Astrocyte (in vitro differentiated cells and primary cell): ENCODE measurements around the gene LANCL2. TPM values are rescaled to one million over a fixed set of nuclear protein-coding genes. Genes with fewer than 3 reads are reported as not detected.

ENCODE experiments used
- DNase-seq: peaks from one replicate; pipeline ENCODE4 v3.0.0-alpha.2; 2010; ENCODE audit warnings: low read depth
- FAIRE-seq: peaks from 2 replicates; lab custom pipeline; 2011; peaks lifted over from hg19 to GRCh38; lab: Jason Lieb, UNC
- H2AFZ ChIP-seq: 2 replicates; pipeline ENCODE4 v1.6.0; 2012; ENCODE audit warnings: low read depth, low read length, inconsistent platforms
- H3K27ac ChIP-seq: 2 replicates; pipeline ENCODE4 v1.5.1; 2011; ENCODE audit warnings: low read depth, low read length, inconsistent platforms
- H3K27me3 ChIP-seq: 2 replicates; pipeline ENCODE4 v1.6.0; 2011; ENCODE audit warnings: low read length, inconsistent platforms; ENCODE audit not compliant: insufficient read depth
- H3K36me3 ChIP-seq: 2 replicates; pipeline ENCODE4 v1.5.1; 2011; ENCODE audit warnings: low read length, inconsistent platforms; ENCODE audit not compliant: insufficient read depth
- H3K4me1 ChIP-seq: 2 replicates; pipeline ENCODE4 v1.5.1; 2011; ENCODE audit warnings: low read length, inconsistent platforms; ENCODE audit not compliant: insufficient read depth
- H3K4me2 ChIP-seq: 2 replicates; pipeline ENCODE4 v1.6.0; 2012; ENCODE audit warnings: low read length, inconsistent platforms
- H3K4me3 ChIP-seq: 2 replicates; pipeline ENCODE4 v1.5.1; 2011; ENCODE audit warnings: low read depth, mild to moderate bottlenecking, low read length, inconsistent platforms; ENCODE audit not compliant: insufficient read depth
- H3K79me2 ChIP-seq: 2 replicates; pipeline ENCODE4 v1.6.0; 2012; ENCODE audit warnings: mild to moderate bottlenecking, low read length, inconsistent platforms; ENCODE audit not compliant: insufficient read depth
- H3K9ac ChIP-seq: 2 replicates; pipeline ENCODE4 v1.6.0; 2012; ENCODE audit warnings: mild to moderate bottlenecking, low read length, inconsistent platforms
- H3K9me3 ChIP-seq: 2 replicates; pipeline ENCODE4 v1.5.1; 2012; ENCODE audit warnings: low read depth, mild to moderate bottlenecking, low read length, inconsistent platforms; ENCODE audit not compliant: insufficient read depth
- H4K20me1 ChIP-seq: 2 replicates; pipeline ENCODE4 v1.6.0; 2012; ENCODE audit warnings: low read length, inconsistent platforms; ENCODE audit not compliant: insufficient read depth
- H3K27ac Mint-ChIP-seq: one replicate; pipeline ENCODE4 v1.8.0; 2021; ENCODE audit warnings: mild to moderate bottlenecking, mixed read lengths; ENCODE audit not compliant: unreplicated experiment
- H3K27me3 Mint-ChIP-seq: one replicate; pipeline ENCODE4 v1.8.0; 2021; ENCODE audit warnings: low read depth, mixed read lengths; ENCODE audit not compliant: unreplicated experiment
- H3K36me3 Mint-ChIP-seq: one replicate; pipeline ENCODE4 v1.8.0; 2021; ENCODE audit warnings: low read depth, mixed read lengths; ENCODE audit not compliant: unreplicated experiment
- H3K4me1 Mint-ChIP-seq: one replicate; pipeline ENCODE4 v1.8.0; 2021; ENCODE audit warnings: low read depth, mixed read lengths; ENCODE audit not compliant: unreplicated experiment
- H3K4me3 Mint-ChIP-seq: one replicate; pipeline ENCODE4 v1.8.0; 2021; ENCODE audit warnings: mild to moderate bottlenecking, moderate library complexity, mixed read lengths; ENCODE audit not compliant: unreplicated experiment
- H3K9me3 Mint-ChIP-seq: one replicate; pipeline ENCODE4 v1.8.0; 2021; ENCODE audit warnings: mild to moderate bottlenecking, mixed read lengths; ENCODE audit not compliant: unreplicated experiment
- EZH2 ChIP-seq: IDR thresholded peaks from 2 replicates; pipeline ENCODE4 v1.6.1; 2012; ENCODE audit warnings: mild to moderate bottlenecking, low read length, inconsistent platforms; ENCODE audit not compliant: insufficient read depth
- total RNA-seq: library from RNA; stranded (reverse); gene quantifications from 2 replicates; pipeline ENCODE4 v1.2.1, GENCODE V29; 2021
- TF ChIP-seq, protein P1 (sequence below): IDR thresholded peaks from 2 replicates; pipeline ENCODE4 v1.5.1; 2011; ENCODE audit warnings: low read depth, mild to moderate bottlenecking, inconsistent platforms, low read length, moderate library complexity; ENCODE audit not compliant: insufficient read depth

LANCL2 gene
- total RNA-seq, 1 donor from 2014 or later, result 35.9 TPM

GRCh38 chr7:55458351-55458750 lies 93.2 kb downstream of the LANCL2 start:
- DNase-seq (no peak), FAIRE-seq (no peak)
- Histone ChIP-seq H2AFZ (no peak overlapping the region), H3K36me3 (no peaks in the 10 kb centered on the region), H3K27me3 (no peaks in the 10 kb centered on the region), H3K9me3 (no peaks in the 10 kb centered on the region), H3K4me3 (no peak overlapping the region), H3K79me2 (no peaks in the 10 kb centered on the region), H3K4me2 (no peak overlapping the region), H3K9ac (no peak overlapping the region), H4K20me1 (no peaks in the 10 kb centered on the region), H3K4me1 (no peaks in the 10 kb centered on the region), H3K27ac (no peak overlapping the region)
- TF ChIP-seq EZH2, result no peak
- TF ChIP-seq, protein P1, sequence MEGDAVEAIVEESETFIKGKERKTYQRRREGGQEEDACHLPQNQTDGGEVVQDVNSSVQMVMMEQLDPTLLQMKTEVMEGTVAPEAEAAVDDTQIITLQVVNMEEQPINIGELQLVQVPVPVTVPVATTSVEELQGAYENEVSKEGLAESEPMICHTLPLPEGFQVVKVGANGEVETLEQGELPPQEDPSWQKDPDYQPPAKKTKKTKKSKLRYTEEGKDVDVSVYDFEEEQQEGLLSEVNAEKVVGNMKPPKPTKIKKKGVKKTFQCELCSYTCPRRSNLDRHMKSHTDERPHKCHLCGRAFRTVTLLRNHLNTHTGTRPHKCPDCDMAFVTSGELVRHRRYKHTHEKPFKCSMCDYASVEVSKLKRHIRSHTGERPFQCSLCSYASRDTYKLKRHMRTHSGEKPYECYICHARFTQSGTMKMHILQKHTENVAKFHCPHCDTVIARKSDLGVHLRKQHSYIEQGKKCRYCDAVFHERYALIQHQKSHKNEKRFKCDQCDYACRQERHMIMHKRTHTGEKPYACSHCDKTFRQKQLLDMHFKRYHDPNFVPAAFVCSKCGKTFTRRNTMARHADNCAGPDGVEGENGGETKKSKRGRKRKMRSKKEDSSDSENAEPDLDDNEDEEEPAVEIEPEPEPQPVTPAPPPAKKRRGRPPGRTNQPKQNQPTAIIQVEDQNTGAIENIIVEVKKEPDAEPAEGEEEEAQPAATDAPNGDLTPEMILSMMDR, result no peak
- Mint-ChIP-seq H3K36me3 (peaks cover 27% of the 10 kb centered on the region), H3K27ac (no peak overlapping the region), H3K9me3 (peaks cover 18% of the 10 kb centered on the region), H3K4me1 (no peaks in the 10 kb centered on the region), H3K4me3 (no peak overlapping the region), H3K27me3 (no peaks in the 10 kb centered on the region)

- Mint-ChIP-seq H3K9me3 (peaks cover 11% of the 10 kb centered on the region), H3K4me1 (peaks cover 5% of the 10 kb centered on the region), H3K36me3 (peaks cover 50% of the 10 kb centered on the region), H3K27me3 (no peaks in the 10 kb centered on the region), H3K4me3 (no peak overlapping the region), H3K27ac (no peak overlapping the region)
- no peaks in the 10 kb centered on the region for H3K9me3 ChIP-seq
- no peaks in the 10 kb centered on the region for H3K4me1 ChIP-seq
- DNase-seq (no peak), FAIRE-seq (no peak)
- peaks cover 8% of the 10 kb centered on the region for H4K20me1 ChIP-seq
- H3K4me3 ChIP-seq, result no peak overlapping the region
- no peak overlapping the region for H3K9ac ChIP-seq
- TF ChIP-seq EZH2, result no peak
- TF ChIP-seq, protein P1, result no peak
- H2AFZ ChIP-seq, result no peak overlapping the region
- peaks cover 9% of the 10 kb centered on the region for H3K36me3 ChIP-seq
- no peaks in the 10 kb centered on the region for H3K79me2 ChIP-seq
- H3K27me3 ChIP-seq, result no peaks in the 10 kb centered on the region
- H3K27ac ChIP-seq, result no peak overlapping the region
- H3K4me2 ChIP-seq, result no peak overlapping the region
Measured at GRCh38 chr7:55463686-55464262, 98.6 kb downstream of the LANCL2 start.

GRCh38 chr7:55464422-55464821 lies 99.3 kb downstream of the LANCL2 start:
- Histone ChIP-seq H3K4me2 (no peak overlapping the region), H3K9ac (no peak overlapping the region), H3K27me3 (no peaks in the 10 kb centered on the region), H3K27ac (no peak overlapping the region), H4K20me1 (peaks cover 13% of the 10 kb centered on the region), H3K4me1 (no peaks in the 10 kb centered on the region), H3K4me3 (no peak overlapping the region), H2AFZ (no peak overlapping the region), H3K9me3 (no peaks in the 10 kb centered on the region), H3K36me3 (peaks cover 12% of the 10 kb centered on the region), H3K79me2 (no peaks in the 10 kb centered on the region)
- Mint-ChIP-seq H3K27ac (no peak overlapping the region), H3K9me3 (peaks cover 11% of the 10 kb centered on the region), H3K4me3 (no peak overlapping the region), H3K36me3 (peaks cover 47% of the 10 kb centered on the region), H3K4me1 (peaks cover 5% of the 10 kb centered on the region), H3K27me3 (no peaks in the 10 kb centered on the region)
- TF ChIP-seq, protein P1, result no peak
- TF ChIP-seq EZH2, result no peak
- FAIRE-seq (no peak), DNase-seq (no peak)
